Esophagus squamous epithelium (tissue), 4 donors: ENCODE data around the gene VRK1.

Experiments used
- CTCF ChIP-seq, 6 experiments: fragments of 450-650 bp in 4 of 6; fragments of 200-600 bp in 2 of 6; sonication (generic) in 2 of 6; IDR thresholded peaks; one replicate each; pipeline ENCODE4 v1.5.1; 2016 to 2019; ENCODE audit warnings: antibody characterized with exemption in 6 of 6, mild to moderate bottlenecking in 4 of 6, moderate library complexity in 4 of 6
- POLR2A ChIP-seq, 4 donors: fragments of 450-650 bp; IDR thresholded peaks; one replicate each; pipeline ENCODE4 v1.6.1; 2017; ENCODE audit warnings: antibody characterized with exemption in 4 of 4, mild to moderate bottlenecking in 4 of 4, moderate library complexity in 3 of 4

- TF ChIP-seq CTCF (IDR thresholded peaks at IDR 0.05), result no peak
- no peak for TF ChIP-seq POLR2A (IDR thresholded peaks at IDR 0.05)
Observed at GRCh38 chr14:96752594-96752993, 44.6 kb upstream of the VRK1 start.
